HG03139 (cell line): Measurements from ENCODE around the gene LRP5.
"Not testable (repeated sequence)": the region's sequence is repeated elsewhere in the genome, so short reads cannot be mapped to it uniquely, and the experiment has no call there.

Experiments used
- ATAC-seq: cut with Tn5 transposase; IDR thresholded peaks from one replicate; pipeline ENCODE4 v1.9.1; 2021; ENCODE audit not compliant: unreplicated experiment

The LRP5 gene

DNA sequence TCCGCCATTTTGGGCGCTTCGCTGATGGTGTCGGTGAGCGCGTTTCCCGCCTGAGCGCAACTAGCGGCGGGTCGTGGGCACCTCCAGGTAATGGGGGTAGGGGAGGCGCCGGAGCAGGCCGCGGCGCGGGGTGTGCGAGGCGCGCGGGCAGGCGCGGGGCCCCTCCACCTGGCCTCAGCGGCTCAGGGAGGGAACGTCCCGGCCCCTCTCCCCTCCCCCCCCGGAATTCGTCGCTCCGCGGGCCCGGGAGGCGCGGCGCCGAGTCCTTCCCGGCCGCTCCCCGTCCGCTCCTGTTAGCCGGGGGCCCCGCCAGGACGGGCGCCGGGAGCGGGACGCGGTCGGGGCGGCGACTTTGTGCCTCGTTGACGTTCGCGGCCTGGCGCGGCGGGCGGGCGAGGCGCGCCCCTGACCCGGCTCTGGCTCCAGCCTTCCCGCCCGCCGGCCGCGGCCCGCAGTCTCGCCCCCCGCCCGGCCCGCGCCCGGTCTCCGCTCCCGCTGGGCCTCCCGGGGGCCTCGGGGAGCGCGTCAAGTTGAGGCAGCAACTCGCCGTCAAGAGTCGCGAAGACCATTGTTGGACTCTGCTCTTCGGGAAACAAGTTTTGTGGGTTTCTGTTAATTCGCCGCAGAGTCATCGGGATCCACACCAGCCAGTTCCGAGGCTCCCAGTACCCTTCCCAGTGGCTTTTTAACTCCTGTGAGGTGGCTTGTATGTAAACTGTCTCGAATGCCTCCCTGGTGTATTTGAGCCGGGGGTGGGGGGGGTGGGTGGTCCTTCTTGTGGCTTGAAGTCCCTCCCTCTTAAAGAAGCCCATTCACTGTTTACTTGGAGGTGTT, 148.6 kb downstream of the LRP5 start, which contains the start of gene PPP6R3:
TSS of gene PPP6R3 (plus strand) at position 12 of the 834 bp plus-strand sequence. CDS start 76,913 bp downstream, outside the sequence.
- ATAC-seq = peak; percentile 35

- no peak for ATAC-seq
These were observed 149.2 kb downstream of the LRP5 start for GRCh38 chr11:68461575-68461917.

DNA sequence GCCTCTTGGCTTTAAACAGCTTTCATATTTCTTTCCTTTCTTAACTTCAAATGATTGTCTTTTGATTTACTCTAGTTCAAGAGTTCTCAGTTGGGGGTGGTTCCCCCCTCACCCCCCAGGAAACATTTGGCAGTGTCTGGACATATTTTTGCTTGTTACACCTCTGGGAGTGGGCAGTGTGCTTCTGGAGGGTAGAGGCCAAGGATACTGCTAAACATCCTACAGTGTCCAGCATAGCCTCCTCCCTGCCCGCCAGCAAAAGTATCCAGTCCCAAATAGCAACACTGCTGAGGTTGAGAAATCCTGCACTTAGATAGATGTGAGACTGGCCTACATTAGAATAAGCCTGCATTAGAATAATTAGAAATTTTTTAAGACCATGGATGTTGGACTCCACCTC, 151.3 kb downstream of the LRP5 start:
- no peak for ATAC-seq

- no peak for ATAC-seq
These were observed 154.9 kb downstream of the LRP5 start for GRCh38 chr11:68467201-68467834.

- no peak for ATAC-seq
These were observed 155.9 kb downstream of the LRP5 start for GRCh38 chr11:68468217-68468828.

- no peak for ATAC-seq
These were observed 156.7 kb downstream of the LRP5 start for GRCh38 chr11:68469122-68469521.

GRCh38 chr11:68469642-68470041, 157.3 kb downstream of the LRP5 start:
- no peak for ATAC-seq

DNA sequence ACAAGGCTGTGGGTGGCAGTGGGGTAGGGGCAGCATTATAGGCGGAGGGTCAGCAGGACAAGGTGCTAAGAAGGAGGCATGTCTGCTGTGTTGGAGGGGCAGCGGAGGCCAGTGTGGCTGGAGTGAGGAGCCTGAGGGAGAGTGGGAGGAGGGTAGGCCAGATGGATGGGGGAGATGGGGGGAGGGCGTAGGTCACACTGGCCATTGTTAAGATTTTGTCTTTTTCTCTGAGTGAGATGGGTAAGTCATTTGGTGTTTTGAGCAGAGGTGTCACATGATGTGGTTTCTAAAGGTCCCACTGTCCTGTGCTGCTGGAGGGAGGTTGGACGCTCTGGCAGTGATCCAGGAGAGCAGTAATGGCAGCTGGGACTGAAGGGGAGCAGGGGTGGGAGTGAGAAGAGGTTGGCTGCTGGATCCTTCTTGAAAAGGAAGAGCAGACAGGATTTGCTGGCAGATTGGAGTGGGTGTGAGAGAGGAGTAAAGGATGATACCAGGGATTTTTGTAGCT, 158.0 kb downstream of the LRP5 start:
- ATAC-seq = no peak

GRCh38 chr11:68471360-68472340, 159.3 kb downstream of the LRP5 start:
- ATAC-seq = no peak

DNA sequence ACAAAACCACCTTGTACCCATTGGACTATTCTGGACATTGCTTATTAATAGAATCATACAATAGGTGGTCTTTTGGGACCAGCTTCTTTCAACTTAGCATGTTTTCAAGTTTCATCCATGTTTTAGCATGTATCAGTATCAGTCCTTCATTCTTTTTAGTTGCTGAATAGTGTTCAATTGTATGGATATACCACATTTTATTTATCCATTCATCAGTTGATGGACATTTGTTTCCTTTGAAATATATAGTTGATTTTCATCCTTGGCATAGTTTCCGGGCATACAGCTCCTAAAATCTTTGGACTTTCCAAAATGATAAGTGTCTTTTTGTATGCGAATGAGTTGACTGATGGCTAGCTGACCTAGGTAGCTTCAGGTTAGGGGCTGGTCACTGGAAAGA, 160.4 kb downstream of the LRP5 start:
- ATAC-seq = no peak

DNA sequence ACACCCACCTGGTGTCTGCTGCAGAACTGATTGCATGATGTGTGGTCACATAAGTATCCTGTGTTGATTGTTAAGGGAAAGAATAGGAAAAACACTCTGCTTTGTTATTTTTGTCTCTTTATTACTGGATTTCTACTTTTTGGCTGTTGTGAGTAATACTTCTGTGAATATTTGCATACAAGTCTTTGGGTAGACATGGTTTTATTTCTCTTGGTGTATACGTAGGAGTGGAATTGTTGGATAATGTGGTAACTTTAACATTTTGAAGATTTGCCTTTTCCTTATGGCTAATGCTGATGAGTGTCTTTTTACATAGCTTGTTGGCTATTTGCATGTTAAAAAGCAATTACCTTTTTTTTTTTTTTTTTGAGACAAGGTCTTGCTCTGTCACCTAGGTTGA, 161.3 kb downstream of the LRP5 start:
- ATAC-seq = no peak

- not testable (repeated sequence) for ATAC-seq
These were observed 163.2 kb downstream of the LRP5 start for GRCh38 chr11:68475626-68476025.

- no peak for ATAC-seq
These were observed 167.0 kb downstream of the LRP5 start for GRCh38 chr11:68479390-68479789.

DNA sequence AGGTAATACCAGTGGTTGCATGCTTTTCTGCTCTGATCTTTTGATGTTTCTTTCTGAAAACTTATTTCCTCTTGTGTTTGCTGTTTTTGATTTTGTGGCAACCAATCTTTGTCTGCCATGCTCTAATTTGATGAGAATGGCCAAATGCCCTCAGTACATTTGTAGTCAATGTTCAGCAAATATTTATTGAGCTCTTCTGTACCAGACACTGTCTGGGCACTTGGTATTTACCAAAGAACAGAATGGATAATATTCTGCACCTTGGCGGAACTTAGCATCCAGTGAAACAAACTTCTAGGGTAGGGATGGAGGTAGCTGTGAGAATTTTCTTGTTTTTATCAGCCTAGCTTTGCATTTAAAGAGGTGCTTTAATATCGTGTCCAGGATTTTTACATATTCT, 167.8 kb downstream of the LRP5 start:
- no peak for ATAC-seq

DNA sequence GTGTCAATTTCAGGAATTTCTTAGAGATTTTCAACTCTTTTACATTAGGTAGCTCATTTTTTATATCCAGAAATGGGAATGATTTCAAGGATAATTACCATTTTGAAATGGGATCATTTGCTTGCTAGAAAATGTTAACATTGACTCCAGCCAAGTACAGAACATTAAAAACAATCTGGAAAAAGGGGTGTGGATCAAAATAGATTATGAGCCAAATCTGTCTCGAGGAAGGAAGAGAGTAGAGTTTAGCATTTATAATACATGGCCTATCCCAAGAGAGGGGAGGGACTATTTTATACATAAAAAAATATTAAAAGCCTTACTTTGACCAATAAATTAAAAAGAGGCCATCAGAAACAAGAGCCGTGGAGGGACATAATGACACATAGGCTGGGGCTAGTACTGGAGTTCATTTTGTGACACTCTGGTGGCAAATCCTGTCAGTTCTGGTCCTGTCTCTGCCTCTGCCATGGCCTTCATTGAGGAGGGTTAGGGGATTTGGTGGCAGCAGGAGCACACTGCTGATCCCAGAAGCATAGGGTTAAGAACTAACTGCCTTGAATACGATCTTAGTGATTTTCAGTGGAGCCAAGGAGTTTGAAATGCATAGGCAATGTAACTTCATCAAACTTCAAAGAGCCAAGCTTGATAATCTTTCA, 168.6 kb downstream of the LRP5 start:
- no peak for ATAC-seq

- ATAC-seq = no peak
These were observed 169.3 kb downstream of the LRP5 start for GRCh38 chr11:68481579-68482240.

DNA sequence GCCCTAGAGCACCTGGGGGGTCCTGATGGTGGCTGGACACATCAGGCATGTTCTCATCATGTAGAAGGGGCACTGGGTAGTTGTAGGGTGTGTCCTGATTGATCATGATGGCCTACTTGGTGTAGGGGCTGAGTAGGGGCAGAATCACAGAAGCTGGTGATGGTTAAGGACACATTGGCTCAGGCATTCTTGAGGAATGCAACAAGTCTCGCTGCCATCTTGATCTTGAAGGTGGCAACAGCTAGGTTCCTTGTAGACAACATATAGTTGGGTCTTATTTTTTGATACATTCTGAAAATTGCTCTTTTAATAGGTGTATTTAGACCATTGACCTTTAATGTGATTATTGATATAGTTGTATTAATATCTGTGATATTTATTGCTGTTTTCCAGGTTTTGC, 176.2 kb downstream of the LRP5 start:
- no peak for ATAC-seq

- no peak for ATAC-seq
These were observed 182.9 kb downstream of the LRP5 start for GRCh38 chr11:68495220-68495729.

DNA sequence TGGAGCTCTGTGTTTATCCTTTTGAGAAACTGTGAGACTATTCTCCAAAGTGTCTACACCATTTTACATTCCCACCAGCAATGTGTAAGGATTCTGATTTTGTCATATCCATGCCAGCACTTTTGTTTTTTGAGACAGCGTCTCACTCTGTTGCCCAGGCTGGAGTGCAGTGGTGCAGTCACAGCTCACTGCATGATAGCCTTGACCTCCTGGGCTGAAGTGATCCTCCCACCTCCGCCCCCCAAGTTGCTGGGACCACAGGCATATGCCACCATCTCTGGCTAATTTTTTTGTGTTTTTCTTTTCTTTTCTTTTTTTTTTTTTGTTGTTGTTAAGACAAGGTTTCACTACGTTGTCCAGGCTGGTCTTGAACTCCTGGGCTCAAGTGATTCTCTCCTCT, 183.5 kb downstream of the LRP5 start:
- no peak for ATAC-seq
